ENCODE results near the gene OR52M1. TPM values are rescaled to one million over a fixed set of nuclear protein-coding genes. Genes with fewer than 3 reads are reported as not detected.

OR52M1 gene
- total RNA-seq, 1 donor from 2014 or later = not detected

DNA sequence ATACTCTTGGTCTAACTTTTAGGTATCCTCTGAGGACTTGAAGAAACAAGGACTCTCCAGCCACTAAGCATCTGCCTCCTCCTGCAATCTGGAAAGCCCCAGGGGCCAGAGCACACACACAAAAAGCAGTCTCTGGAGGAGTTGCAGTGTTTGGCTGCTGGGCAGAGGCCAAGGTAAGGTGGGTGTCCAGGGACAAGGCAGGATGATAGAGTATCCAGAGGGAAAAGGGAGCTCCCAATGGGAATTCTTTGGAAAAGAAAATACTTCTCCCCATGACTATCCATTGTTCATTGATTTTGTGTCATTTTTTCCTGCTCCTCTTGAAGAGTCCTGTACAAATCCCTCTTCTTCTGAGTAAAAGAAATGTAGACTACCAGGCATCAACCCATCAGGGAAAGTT is 36.5 kb downstream of the OR52M1 start, which contains the start of gene OR52I2:
TSS of gene OR52I2 (plus strand) at position 301 of the 400 bp plus-strand sequence.
- no peak for DNase-seq (ENCODE audit: low read depth, low spot score)
- no peak within 1 kb of the TSS for H3K27ac Mint-ChIP-seq (ENCODE audit: unreplicated experiment)
- peaks cover 3% of the 10 kb centered on the region for H3K9me3 Mint-ChIP-seq
- no peaks in the 10 kb centered on the region for H3K36me3 Mint-ChIP-seq (ENCODE audit: low read depth)
- H3K27me3 Mint-ChIP-seq (ENCODE audit: low read depth) = peaks cover 38% of the 10 kb centered on the region
- no peak for TF ChIP-seq CTCF (conservative IDR thresholded peaks at IDR 0.05)
- H3K4me1 Mint-ChIP-seq = no peaks in the 10 kb centered on the region
- H3K4me3 Mint-ChIP-seq = no peak within 1 kb of the TSS

DNA sequence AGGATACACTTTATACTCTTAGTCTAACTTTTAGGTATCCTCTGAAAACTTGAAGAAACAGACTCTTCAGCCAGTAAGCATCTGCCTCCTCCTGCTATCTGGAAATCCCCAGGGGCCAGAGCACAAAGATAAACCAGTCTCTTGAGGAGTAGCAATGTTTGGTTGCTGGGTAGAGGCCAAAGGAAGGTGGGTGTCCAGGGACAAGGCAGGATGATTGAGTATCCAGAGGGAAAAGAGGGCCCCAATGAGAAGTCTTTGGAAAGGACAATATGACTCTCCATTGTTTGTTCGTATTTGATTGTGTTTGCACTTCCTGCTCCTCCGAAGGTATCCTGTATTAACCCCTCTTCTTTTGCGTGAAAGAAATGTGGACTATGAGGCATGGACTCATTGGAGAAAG is 44.0 kb downstream of the OR52M1 start:
- peaks cover 27% of the 10 kb centered on the region for H3K27me3 Mint-ChIP-seq (ENCODE audit: low read depth)
- H3K9me3 Mint-ChIP-seq = no peaks in the 10 kb centered on the region
- no peak for TF ChIP-seq CTCF (conservative IDR thresholded peaks at IDR 0.05)
- H3K4me1 Mint-ChIP-seq = no peaks in the 10 kb centered on the region
- no peak overlapping the region for H3K27ac Mint-ChIP-seq (ENCODE audit: unreplicated experiment)
- H3K36me3 Mint-ChIP-seq (ENCODE audit: low read depth) = no peaks in the 10 kb centered on the region
- no peak for DNase-seq (ENCODE audit: low read depth, low spot score)
- no peak overlapping the region for H3K4me3 Mint-ChIP-seq

DNA sequence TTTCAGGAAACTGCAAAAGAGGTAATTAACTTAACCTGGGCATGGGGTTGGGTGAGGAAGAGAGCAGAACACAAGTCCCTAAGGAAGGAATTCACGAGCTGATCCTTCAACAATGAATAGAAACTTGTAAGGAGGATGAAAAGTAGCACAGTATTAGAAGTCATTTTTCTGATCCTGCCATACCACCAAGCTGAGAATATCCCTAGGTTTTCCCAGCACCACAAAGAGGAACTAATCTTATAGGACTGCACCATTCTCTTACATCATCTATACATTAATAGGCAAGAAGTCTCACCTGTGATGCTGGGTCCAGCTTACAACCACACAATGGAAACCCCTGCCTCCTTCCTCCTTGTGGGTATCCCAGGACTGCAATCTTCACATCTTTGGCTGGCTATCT is 48.7 kb downstream of the OR52M1 start, which contains the start of gene OR52I1:
TSS of gene OR52I1 (plus strand) at position 301 of the 400 bp plus-strand sequence. CDS start at position 301, 0 bp downstream.
- Mint-ChIP-seq H3K4me3 (no peak within 1 kb of the TSS), H3K4me1 (no peaks in the 10 kb centered on the region), H3K36me3 (ENCODE audit: low read depth) (peaks cover 2% of the 10 kb centered on the region), H3K9me3 (no peaks in the 10 kb centered on the region), H3K27me3 (ENCODE audit: low read depth) (peaks cover 4% of the 10 kb centered on the region), H3K27ac (ENCODE audit: unreplicated experiment) (no peak within 1 kb of the TSS)
- no peak for TF ChIP-seq CTCF (conservative IDR thresholded peaks at IDR 0.05)
- no peak for DNase-seq (ENCODE audit: low read depth, low spot score)

Other genes with a start within 250 kb of the OR52M1 start
- not detected in 2 replicates for gene OR52B4, start 176.8 kb upstream of the OR52M1 start, total RNA-seq
- 10.5 and 10.6 TPM in 2 replicates for gene TRIM21, start 151.5 kb upstream of the OR52M1 start, total RNA-seq
- gene OR52K2, start 95.9 kb upstream of the OR52M1 start, total RNA-seq = not detected in 2 replicates
- gene OR52K1, start 62.5 kb upstream of the OR52M1 start, total RNA-seq = not detected in 2 replicates
- not detected in 2 replicates for gene OR52I2, start 36.6 kb downstream of the OR52M1 start, total RNA-seq
- not detected in 2 replicates for gene OR52I1, start 48.8 kb downstream of the OR52M1 start, total RNA-seq
- 12.3 and 13.4 TPM in 2 replicates for gene TRIM68, start 63.0 kb downstream of the OR52M1 start, total RNA-seq
- gene OR51D1, start 92.3 kb downstream of the OR52M1 start, total RNA-seq = not detected in 2 replicates
- gene OR51E1, start 98.8 kb downstream of the OR52M1 start, total RNA-seq = not detected in 2 replicates
- not detected in 2 replicates for gene OR51E2, start 152.7 kb downstream of the OR52M1 start, total RNA-seq
- not detected in 2 replicates for gene MMP26, start 159.6 kb downstream of the OR52M1 start, total RNA-seq
- not detected in 2 replicates for gene OR51F1, start 224.7 kb downstream of the OR52M1 start, total RNA-seq